Keratinocyte (primary cell): ENCODE data around the gene ECHS1. TPM values are rescaled to one million over a fixed set of nuclear protein-coding genes. Genes with fewer than 3 reads are reported as not detected.

ENCODE experiments used
- DNase-seq: peaks from one replicate; pipeline ENCODE4 v3.0.0-alpha.2; 2011; ENCODE audit warnings: low read depth, missing footprints, low spot score
- FAIRE-seq: peaks from 2 replicates; lab custom pipeline; 2011; peaks lifted over from hg19 to GRCh38; lab: Jason Lieb, UNC
- H2AFZ ChIP-seq: 2 replicates; pipeline ENCODE4 v1.6.0; 2012; ENCODE audit warnings: low read length, control low read depth, inconsistent platforms; ENCODE audit not compliant: control insufficient read depth
- H3K27ac ChIP-seq: 2 replicates; pipeline ENCODE4 v1.5.1; 2011; ENCODE audit warnings: low read length; ENCODE audit not compliant: control insufficient read depth, insufficient read depth
- H3K27me3 ChIP-seq: 3 replicates; pipeline ENCODE4 v1.6.0; 2011; ENCODE audit warnings: low read length; ENCODE audit not compliant: control insufficient read depth, insufficient read depth; ENCODE audit errors: extremely low read depth
- H3K36me3 ChIP-seq, 2 experiments: 2 replicates in 1 of 2; 3 replicates in 1 of 2; pipeline ENCODE4 v1.5.1; 2011; ENCODE audit warnings: low read length in 2 of 2, mild to moderate bottlenecking in 1 of 2; ENCODE audit not compliant: control insufficient read depth in 2 of 2, insufficient read depth in 2 of 2; ENCODE audit errors: extremely low read depth in 1 of 2
- H3K4me1 ChIP-seq: 3 replicates; pipeline ENCODE4 v1.5.1; 2011; ENCODE audit warnings: low read length; ENCODE audit not compliant: control insufficient read depth, insufficient read depth; ENCODE audit errors: extremely low read depth
- H3K4me2 ChIP-seq: 3 replicates; pipeline ENCODE4 v1.6.0; 2011; ENCODE audit warnings: low read depth, low read length; ENCODE audit not compliant: control insufficient read depth, insufficient read depth; ENCODE audit errors: extremely low read depth
- H3K4me3 ChIP-seq, 3 experiments: fragments of 200-600 bp in 1 of 3; sonication (generic) in 1 of 3; 2 replicates in 2 of 3; 3 replicates in 1 of 3; pipeline ENCODE4 v1.5.1; 2011 to 2016; ENCODE audit warnings: low read length in 3 of 3, mild to moderate bottlenecking in 3 of 3, control low read depth in 2 of 3, inconsistent platforms in 1 of 3, low read depth in 1 of 3, mixed read lengths in 1 of 3, mixed run types in 1 of 3, moderate library complexity in 1 of 3; ENCODE audit not compliant: control insufficient read depth in 2 of 3, insufficient read depth in 2 of 3; ENCODE audit errors: extremely low read depth in 1 of 3
- H3K79me2 ChIP-seq: 2 replicates; pipeline ENCODE4 v1.6.0; 2012; ENCODE audit warnings: low read length; ENCODE audit not compliant: control insufficient read depth, insufficient read depth
- H3K9ac ChIP-seq: 3 replicates; pipeline ENCODE4 v1.6.0; 2011; ENCODE audit warnings: low read length; ENCODE audit not compliant: control insufficient read depth, insufficient read depth; ENCODE audit errors: extremely low read depth
- H3K9me1 ChIP-seq: 3 replicates; pipeline ENCODE4 v1.6.0; 2011; ENCODE audit warnings: low read length; ENCODE audit not compliant: control insufficient read depth, insufficient read depth; ENCODE audit errors: extremely low read depth
- H3K9me3 ChIP-seq: 2 replicates; pipeline ENCODE4 v1.5.1; 2012; ENCODE audit warnings: low read depth, low read length; ENCODE audit not compliant: control insufficient read depth
- H4K20me1 ChIP-seq: 3 replicates; pipeline ENCODE4 v1.6.0; 2011; ENCODE audit warnings: low read length; ENCODE audit not compliant: control insufficient read depth, insufficient read depth; ENCODE audit errors: extremely low read depth
- EZH2 ChIP-seq: IDR thresholded peaks from one replicate; pipeline ENCODE4 v1.6.1; 2012; ENCODE audit warnings: inconsistent platforms, mild to moderate bottlenecking, low read length, moderate library complexity
- dilution Hi-C: fragments of 300-500 bp; cut with MboI; formaldehyde crosslinking; loops from one replicate; pipeline ENCODE4 v1.7.0; 2020; ENCODE audit warnings: low sequenced_read_pairs; ENCODE audit not compliant: extremely low pct_ligation_motif_present
- polyA plus RNA-seq, 5 experiments: library from polyadenylated mRNA; depleted of rRNA in 3 of 5; stranded (reverse) in 3 of 5; stranded (forward) in 1 of 5; unstranded in 1 of 5; fragments of >200 nt; gene quantifications; 1 replicate in 1 of 5; 2 replicates in 3 of 5; 3 replicates in 1 of 5; pipeline versions ENCODE4 v1.2.1 to v1.2.3, GENCODE V29; 2011 to 2012; ENCODE audit warnings: missing spikeins in 2 of 5, low read depth in 1 of 5, low replicate concordance in 1 of 5
- TF ChIP-seq, protein P1 (sequence below), 3 experiments: IDR thresholded peaks in 1 of 3; conservative IDR thresholded peaks in 1 of 3; optimal IDR thresholded peaks in 1 of 3; 2 replicates in 2 of 3; 3 replicates in 1 of 3; pipeline versions ENCODE3 to v1.5.1; 2011; ENCODE audit warnings: low read length in 3 of 3, mild to moderate bottlenecking in 3 of 3, moderate library complexity in 2 of 3, control low read depth in 1 of 3, inconsistent platforms in 1 of 3; ENCODE audit not compliant: insufficient read depth in 2 of 3; ENCODE audit errors: extremely low read depth in 1 of 3

The ECHS1 gene
- polyA plus RNA-seq, 1 donor (not counting 4 experiments of a cell fraction or from before 2014, with no cell fraction given): 27.1 TPM

GRCh38 chr10:133405844-133406527, 32.8 kb upstream of the ECHS1 start:
- H3K9me3 ChIP-seq: no peaks in the 10 kb centered on the region
- peaks cover 41% of the 10 kb centered on the region for H3K79me2 ChIP-seq
- dilution Hi-C loops: no loop called here
- no peak overlapping the region for H3K4me2 ChIP-seq
- no peak for DNase-seq
- H2AFZ ChIP-seq: no peak overlapping the region
- no peak overlapping the region for H3K27ac ChIP-seq
- H3K27me3 ChIP-seq: no peaks in the 10 kb centered on the region
- peaks cover 9 to 16% of the 10 kb centered on the region in 2 experiments for H3K36me3 ChIP-seq
- no peak overlapping the region for H3K9ac ChIP-seq
- no peak for FAIRE-seq
- TF ChIP-seq, protein P1, sequence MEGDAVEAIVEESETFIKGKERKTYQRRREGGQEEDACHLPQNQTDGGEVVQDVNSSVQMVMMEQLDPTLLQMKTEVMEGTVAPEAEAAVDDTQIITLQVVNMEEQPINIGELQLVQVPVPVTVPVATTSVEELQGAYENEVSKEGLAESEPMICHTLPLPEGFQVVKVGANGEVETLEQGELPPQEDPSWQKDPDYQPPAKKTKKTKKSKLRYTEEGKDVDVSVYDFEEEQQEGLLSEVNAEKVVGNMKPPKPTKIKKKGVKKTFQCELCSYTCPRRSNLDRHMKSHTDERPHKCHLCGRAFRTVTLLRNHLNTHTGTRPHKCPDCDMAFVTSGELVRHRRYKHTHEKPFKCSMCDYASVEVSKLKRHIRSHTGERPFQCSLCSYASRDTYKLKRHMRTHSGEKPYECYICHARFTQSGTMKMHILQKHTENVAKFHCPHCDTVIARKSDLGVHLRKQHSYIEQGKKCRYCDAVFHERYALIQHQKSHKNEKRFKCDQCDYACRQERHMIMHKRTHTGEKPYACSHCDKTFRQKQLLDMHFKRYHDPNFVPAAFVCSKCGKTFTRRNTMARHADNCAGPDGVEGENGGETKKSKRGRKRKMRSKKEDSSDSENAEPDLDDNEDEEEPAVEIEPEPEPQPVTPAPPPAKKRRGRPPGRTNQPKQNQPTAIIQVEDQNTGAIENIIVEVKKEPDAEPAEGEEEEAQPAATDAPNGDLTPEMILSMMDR (optimal IDR thresholded peaks at IDR 0.05 in 1 of 3, IDR thresholded peaks at IDR 0.05 in 1 of 3, conservative IDR thresholded peaks at IDR 0.05 in 1 of 3; ENCODE audit: extremely low read depth in 1 of 3, insufficient read depth in 2 of 3, low read length in 3 of 3): no peak
- TF ChIP-seq EZH2: no peak
- no peak overlapping the region for H3K4me3 ChIP-seq
- no peaks in the 10 kb centered on the region for H3K9me1 ChIP-seq
- no peaks in the 10 kb centered on the region for H4K20me1 ChIP-seq
- H3K4me1 ChIP-seq: no peaks in the 10 kb centered on the region

- no peak for FAIRE-seq
- no peak overlapping the region for H3K4me3 ChIP-seq
- no peak overlapping the region for H3K4me2 ChIP-seq
- no peak overlapping the region for H3K27ac ChIP-seq
- H3K27me3 ChIP-seq: no peaks in the 10 kb centered on the region
- no peaks in the 10 kb centered on the region for H4K20me1 ChIP-seq
- DNase-seq: no peak
- H2AFZ ChIP-seq: no peak overlapping the region
- peaks cover 42% of the 10 kb centered on the region for H3K79me2 ChIP-seq
- peaks cover 8 to 22% of the 10 kb centered on the region in 2 experiments for H3K36me3 ChIP-seq
- no peaks in the 10 kb centered on the region for H3K9me1 ChIP-seq
- no peaks in the 10 kb centered on the region for H3K4me1 ChIP-seq
- dilution Hi-C loops: no loop called here
- H3K9me3 ChIP-seq: no peaks in the 10 kb centered on the region
- TF ChIP-seq, protein P1 (optimal IDR thresholded peaks at IDR 0.05 in 1 of 3, IDR thresholded peaks at IDR 0.05 in 1 of 3, conservative IDR thresholded peaks at IDR 0.05 in 1 of 3; ENCODE audit: extremely low read depth in 1 of 3, insufficient read depth in 2 of 3, low read length in 3 of 3): no peak
- TF ChIP-seq EZH2: no peak
- no peak overlapping the region for H3K9ac ChIP-seq
These were observed 32.1 kb upstream of the ECHS1 start for GRCh38 chr10:133405272-133405671.
